ENCODE measurements around the gene GOT1.

DNA sequence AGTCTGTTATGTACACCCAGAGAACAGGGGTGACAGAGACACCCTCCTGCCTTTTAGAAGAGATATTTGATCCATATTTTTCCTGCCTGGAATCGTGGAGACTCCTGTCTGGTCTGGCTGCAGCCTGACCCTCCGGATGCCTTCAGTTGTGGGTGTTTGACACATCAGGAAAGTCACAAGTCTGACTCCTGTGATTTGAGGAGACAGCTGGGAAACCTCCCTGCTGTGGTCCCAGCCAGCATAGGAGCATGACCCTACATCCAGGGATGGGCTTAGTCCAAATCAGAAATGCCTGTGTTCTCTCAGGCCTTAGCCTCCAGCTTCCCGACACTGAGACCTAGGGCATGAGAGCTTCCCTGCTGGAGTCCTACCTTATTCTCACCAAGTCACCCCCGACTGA, 43.4 kb downstream of the GOT1 start:
- TF ChIP-seq, protein P1, sequence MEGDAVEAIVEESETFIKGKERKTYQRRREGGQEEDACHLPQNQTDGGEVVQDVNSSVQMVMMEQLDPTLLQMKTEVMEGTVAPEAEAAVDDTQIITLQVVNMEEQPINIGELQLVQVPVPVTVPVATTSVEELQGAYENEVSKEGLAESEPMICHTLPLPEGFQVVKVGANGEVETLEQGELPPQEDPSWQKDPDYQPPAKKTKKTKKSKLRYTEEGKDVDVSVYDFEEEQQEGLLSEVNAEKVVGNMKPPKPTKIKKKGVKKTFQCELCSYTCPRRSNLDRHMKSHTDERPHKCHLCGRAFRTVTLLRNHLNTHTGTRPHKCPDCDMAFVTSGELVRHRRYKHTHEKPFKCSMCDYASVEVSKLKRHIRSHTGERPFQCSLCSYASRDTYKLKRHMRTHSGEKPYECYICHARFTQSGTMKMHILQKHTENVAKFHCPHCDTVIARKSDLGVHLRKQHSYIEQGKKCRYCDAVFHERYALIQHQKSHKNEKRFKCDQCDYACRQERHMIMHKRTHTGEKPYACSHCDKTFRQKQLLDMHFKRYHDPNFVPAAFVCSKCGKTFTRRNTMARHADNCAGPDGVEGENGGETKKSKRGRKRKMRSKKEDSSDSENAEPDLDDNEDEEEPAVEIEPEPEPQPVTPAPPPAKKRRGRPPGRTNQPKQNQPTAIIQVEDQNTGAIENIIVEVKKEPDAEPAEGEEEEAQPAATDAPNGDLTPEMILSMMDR (conservative IDR thresholded peaks at IDR 0.05; ENCODE audit: low read depth in 2 of 2), result no peak
- TF ChIP-seq EZH2 (IDR thresholded peaks at IDR 0.05; ENCODE audit: low read depth, unreplicated experiment), result no peak
